Measurements from ENCODE around the gene KCNMA1. TPM values are rescaled to one million over a fixed set of nuclear protein-coding genes. Genes with fewer than 3 reads are reported as not detected.

The KCNMA1 gene
- total RNA-seq, 1 donor from 2014 or later: 5.4 TPM

- no peak for ATAC-seq
Observed at GRCh38 chr10:77101341-77101740, 536.3 kb downstream of the KCNMA1 start.

- no peak for ATAC-seq
Observed at GRCh38 chr10:77099136-77099535, 538.5 kb downstream of the KCNMA1 start.

GRCh38 chr10:77097625-77098024, 540.0 kb downstream of the KCNMA1 start:
- ATAC-seq: no peak

- ATAC-seq: no peak
Observed at GRCh38 chr10:77093126-77093525, 544.5 kb downstream of the KCNMA1 start.

DNA sequence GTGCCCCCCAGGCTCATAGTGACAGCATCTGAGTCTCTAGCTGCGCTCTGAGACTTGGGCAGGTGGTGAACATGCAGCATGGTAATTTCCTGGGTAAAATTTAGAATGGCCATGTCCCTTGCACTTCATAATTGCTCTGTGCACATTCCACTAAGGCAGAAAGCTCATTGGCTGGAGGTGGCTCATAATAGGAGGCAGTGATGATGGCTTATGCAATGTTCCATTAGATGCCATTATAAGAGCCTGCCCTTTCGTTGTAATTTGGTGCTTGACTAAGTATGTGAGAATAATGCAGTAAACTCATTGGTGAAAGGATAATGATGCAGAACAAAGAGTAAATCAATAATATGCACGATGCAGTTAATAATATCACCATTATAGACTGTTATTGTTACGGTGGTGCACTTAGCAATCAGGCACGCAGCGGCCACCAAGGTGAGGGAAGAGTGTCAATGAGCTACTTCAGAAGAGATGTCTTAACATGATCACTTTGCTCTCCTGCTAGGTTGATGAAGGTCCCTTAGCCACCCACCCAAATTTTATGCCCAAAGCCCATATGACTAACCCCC, 545.9 kb downstream of the KCNMA1 start:
- ATAC-seq: no peak

- no peak for ATAC-seq
Observed at GRCh38 chr10:77090381-77091356, 546.9 kb downstream of the KCNMA1 start.

GRCh38 chr10:77087366-77087765, 550.2 kb downstream of the KCNMA1 start:
- no peak for ATAC-seq

DNA sequence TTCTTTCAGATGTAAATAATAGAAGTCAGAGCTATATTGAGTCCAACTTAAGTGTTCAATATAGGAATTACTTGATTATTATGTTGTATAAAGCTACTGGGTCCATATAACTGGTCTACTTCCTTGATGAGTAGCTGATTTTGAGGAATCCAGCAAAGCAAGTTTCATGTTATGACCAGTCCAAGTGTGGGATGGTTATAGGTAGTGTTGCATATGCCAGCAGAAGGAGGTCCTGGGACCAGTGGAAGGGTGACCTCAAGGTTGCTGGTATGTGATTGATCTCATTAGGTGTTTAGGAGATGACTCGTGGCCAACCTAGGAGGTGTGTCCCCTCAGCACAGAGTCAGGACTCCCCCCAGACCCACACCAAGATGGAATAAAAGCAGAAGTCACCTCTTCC, 551.5 kb downstream of the KCNMA1 start:
- ATAC-seq: peak; percentile 48

- ATAC-seq: no peak
Observed at GRCh38 chr10:77085344-77085743, 552.3 kb downstream of the KCNMA1 start.

DNA sequence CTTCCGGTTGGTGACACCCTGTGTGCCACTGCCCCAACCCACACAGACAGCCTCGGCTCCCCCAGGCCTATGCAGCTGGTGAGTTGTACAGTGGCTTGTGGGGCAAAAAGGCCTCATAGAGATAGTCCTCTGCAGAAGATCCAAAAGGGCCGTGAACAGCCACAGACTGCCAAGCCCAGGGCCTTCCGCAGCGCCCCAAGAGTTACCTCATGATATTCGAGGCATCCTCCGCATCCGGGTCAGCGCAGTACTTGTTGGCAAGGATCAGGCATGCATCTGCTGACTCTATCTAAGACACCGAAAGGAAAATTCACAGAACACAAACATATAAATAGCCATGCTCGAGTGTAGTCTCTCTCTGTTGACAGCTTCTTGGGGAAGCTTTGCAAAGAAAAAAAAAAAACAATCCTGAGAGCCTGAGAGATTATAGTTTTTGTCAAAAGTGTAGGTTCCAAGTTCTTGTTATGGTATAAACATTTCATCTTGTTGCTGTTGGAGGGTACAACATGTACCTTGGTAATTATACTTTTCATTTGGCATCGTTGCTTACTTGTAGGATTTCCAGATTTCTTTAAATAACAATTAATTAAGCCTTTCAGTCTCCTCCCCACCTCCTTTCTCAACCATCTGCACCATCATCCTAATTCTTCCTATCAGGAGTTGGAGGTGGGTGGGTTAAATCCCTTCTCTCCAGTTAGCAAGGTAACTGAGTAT, 553.0 kb downstream of the KCNMA1 start:
- ATAC-seq: no peak

- ATAC-seq: no peak
Observed at GRCh38 chr10:77082601-77083252, 554.9 kb downstream of the KCNMA1 start.

GRCh38 chr10:77081481-77081891, 556.1 kb downstream of the KCNMA1 start:
- ATAC-seq: no peak

DNA sequence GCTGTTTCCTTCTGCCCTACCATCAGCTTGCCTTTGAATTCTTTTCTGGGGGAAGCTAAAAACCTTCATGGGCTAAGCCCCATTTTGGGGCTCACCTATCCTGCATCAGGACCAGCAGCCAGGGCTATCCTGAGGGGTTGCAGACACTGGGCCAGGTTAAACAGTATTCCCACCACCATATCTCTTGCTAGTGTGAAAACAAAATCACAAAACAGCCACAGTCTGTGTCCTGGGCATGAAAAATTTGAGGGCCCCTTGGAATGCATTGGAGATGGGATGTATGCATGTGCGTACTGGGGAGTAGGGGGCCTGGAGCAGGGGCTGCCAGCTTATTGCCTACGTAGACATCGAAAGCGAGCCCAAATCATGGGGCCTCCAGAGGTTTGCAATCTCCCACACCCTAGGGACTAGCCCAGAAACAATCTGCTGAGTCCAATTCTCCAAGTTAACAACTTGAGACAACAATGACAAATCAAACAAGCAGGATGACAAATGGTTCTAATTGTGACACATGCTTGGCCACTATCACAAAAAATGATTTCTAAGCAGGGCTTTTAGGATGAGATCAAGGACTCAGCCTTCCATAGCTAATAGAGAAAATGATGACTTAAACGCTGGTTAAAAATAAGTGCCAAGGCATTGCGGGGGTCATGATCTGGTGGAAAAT, 557.1 kb downstream of the KCNMA1 start:
- no peak for ATAC-seq

DNA sequence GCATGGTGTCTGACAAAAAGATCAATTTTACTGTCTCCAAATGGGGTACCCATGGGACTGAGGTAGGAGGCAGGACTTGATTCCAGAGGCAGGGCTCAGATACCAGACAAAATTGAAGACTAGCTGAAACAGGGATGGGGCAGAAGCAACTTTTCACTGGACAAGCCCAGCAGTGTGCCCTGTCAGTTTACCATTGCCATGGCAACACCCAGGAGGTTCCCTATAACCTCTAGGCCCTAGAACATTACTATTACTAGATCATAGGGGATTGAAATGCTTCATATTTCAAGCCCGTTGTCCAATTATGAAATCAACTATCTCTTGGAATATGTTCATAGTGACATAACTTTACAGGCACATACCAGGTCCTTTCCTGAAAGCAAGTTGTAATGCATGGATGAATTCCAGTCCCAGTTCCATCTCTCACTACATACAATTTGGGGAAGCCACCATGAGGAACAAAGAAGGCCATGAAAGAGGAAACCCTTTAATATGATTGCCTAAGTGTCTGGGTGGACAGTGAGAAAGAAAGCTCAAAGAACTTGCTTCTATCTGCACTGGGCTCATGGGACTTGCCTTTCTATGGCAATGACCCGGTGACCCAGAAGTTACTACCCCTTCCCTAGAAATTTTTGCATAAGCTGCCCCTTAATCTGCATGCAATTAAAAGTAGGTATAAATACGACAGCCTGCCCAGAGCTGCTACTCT, 557.9 kb downstream of the KCNMA1 start:
- ATAC-seq: no peak

- no peak for ATAC-seq
Observed at GRCh38 chr10:77077316-77077945, 560.2 kb downstream of the KCNMA1 start.

- no peak for ATAC-seq
Observed at GRCh38 chr10:77075926-77076325, 561.7 kb downstream of the KCNMA1 start.

- no peak for ATAC-seq
Observed at GRCh38 chr10:77074104-77074624, 563.4 kb downstream of the KCNMA1 start.

GRCh38 chr10:77073663-77073960, 564.0 kb downstream of the KCNMA1 start:
- no peak for ATAC-seq

- ATAC-seq: no peak
Observed at GRCh38 chr10:77072836-77073662, 564.6 kb downstream of the KCNMA1 start.

DNA sequence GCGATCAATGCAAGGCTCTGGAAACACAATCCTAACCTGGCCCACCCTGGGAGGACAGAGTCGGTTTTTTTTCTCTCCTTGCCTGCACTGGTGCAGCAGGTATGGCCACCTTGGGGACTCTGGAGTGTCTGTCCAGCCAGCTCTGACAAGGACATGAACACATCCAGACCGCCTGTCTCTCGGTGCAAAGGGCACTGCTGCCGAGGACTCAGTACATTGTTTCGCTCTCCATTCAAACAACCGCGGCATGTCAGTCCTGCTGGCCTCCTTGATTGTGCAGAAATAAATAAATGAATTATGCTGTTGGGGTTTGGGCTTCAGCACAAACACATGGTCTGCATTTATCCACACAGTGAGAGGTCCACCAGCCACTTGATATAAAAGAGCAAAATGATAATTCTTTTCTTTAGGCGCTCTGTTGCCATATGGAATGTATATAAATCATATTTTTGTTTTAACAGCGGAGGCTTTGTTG, 565.2 kb downstream of the KCNMA1 start:
- no peak for ATAC-seq
